CD14-positive monocyte (primary cell): Measurements from ENCODE around the gene ELAVL1. TPM values are rescaled to one million over a fixed set of nuclear protein-coding genes. Genes with fewer than 3 reads are reported as not detected.

ENCODE experiments used
- DNase-seq, 3 donors: peaks; one replicate each; pipeline ENCODE4 v3.0.0-alpha.2; 2011 to 2022
- H2AFZ ChIP-seq: 2 replicates; pipeline ENCODE4 v1.6.0; 2012; ENCODE audit warnings: mild to moderate bottlenecking, low read depth, low read length, inconsistent platforms; ENCODE audit not compliant: insufficient read depth, poor library complexity, severe bottlenecking
- H3K27ac ChIP-seq, 2 donors: 1 replicate in 1 of 2; 2 replicates in 1 of 2; pipeline ENCODE4 v1.5.1; 2012 to 2013; ENCODE audit warnings: low read length in 2 of 2, control low read depth in 1 of 2, inconsistent platforms in 1 of 2, low read depth in 1 of 2, mild to moderate bottlenecking in 1 of 2
- H3K27me3 ChIP-seq, 2 donors: one replicate each; pipeline versions ENCODE4 v1.6.0 to v1.6.1; 2011 to 2013; ENCODE audit warnings: low read length in 2 of 2; ENCODE audit not compliant: control insufficient read depth in 2 of 2, insufficient read depth in 2 of 2
- H3K36me3 ChIP-seq, 2 donors: replicated peaks in 1 of 2; 1 replicate in 1 of 2; 2 replicates in 1 of 2; pipeline versions ENCODE4 v1.5.1 to v1.6.1; 2012 to 2013; ENCODE audit warnings: low read length in 2 of 2, control low read depth in 1 of 2, inconsistent platforms in 1 of 2, mild to moderate bottlenecking in 1 of 2; ENCODE audit not compliant: insufficient read depth in 2 of 2, control insufficient read depth in 1 of 2
- H3K4me1 ChIP-seq, 2 donors: 1 replicate in 1 of 2; 2 replicates in 1 of 2; pipeline versions ENCODE4 v1.5.1 to v1.6.1; 2012 to 2013; ENCODE audit warnings: low read length in 2 of 2, control low read depth in 1 of 2, inconsistent platforms in 1 of 2, mild to moderate bottlenecking in 1 of 2, moderate library complexity in 1 of 2; ENCODE audit not compliant: insufficient read depth in 2 of 2, control insufficient read depth in 1 of 2
- H3K4me2 ChIP-seq: replicated peaks from 2 replicates; pipeline ENCODE3; 2012; ENCODE audit warnings: low read length, moderate library complexity, mild to moderate bottlenecking; ENCODE audit not compliant: poor library complexity, severe bottlenecking; ENCODE audit errors: extremely low read depth
- H3K4me3 ChIP-seq, 3 experiments: fragments of 200-600 bp in 1 of 3; sonication (generic) in 1 of 3; replicated peaks in 1 of 3; 1 replicate in 2 of 3; 2 replicates in 1 of 3; pipeline ENCODE4 v1.5.1; 2011 to 2013; ENCODE audit warnings: low read length in 3 of 3, mild to moderate bottlenecking in 3 of 3, control low read depth in 2 of 3, low read depth in 2 of 3, inconsistent platforms in 1 of 3, moderate library complexity in 1 of 3
- H3K79me2 ChIP-seq: 2 replicates; pipeline ENCODE4 v1.6.0; 2012; ENCODE audit warnings: mild to moderate bottlenecking, control low read depth, inconsistent platforms, low read length, moderate library complexity; ENCODE audit not compliant: insufficient read depth
- H3K9ac ChIP-seq: 2 replicates; pipeline ENCODE4 v1.6.0; 2017; ENCODE audit warnings: low read length, mild to moderate bottlenecking; ENCODE audit not compliant: insufficient read depth, poor library complexity, severe bottlenecking
- H3K9me3 ChIP-seq, 2 donors: replicated peaks in 1 of 2; 1 replicate in 1 of 2; 2 replicates in 1 of 2; pipeline versions ENCODE4 v1.5.1 to v1.6.1; 2012 to 2013; ENCODE audit warnings: low read length in 2 of 2, control low read depth in 1 of 2; ENCODE audit not compliant: control insufficient read depth in 1 of 2, insufficient read depth in 1 of 2
- H4K20me1 ChIP-seq: 2 replicates; pipeline ENCODE4 v1.6.0; 2012; ENCODE audit warnings: mild to moderate bottlenecking, low read length, control low read depth, moderate library complexity; ENCODE audit not compliant: insufficient read depth
- H3K27ac Mint-ChIP-seq, 7 donors: one replicate each; pipeline ENCODE4 v1.8.0; 2020; ENCODE audit warnings: mild to moderate bottlenecking in 7 of 7, mixed read lengths in 7 of 7, moderate library complexity in 6 of 7, inconsistent platforms in 2 of 7
- H3K27me3 Mint-ChIP-seq, 3 donors: one replicate each; pipeline ENCODE4 v1.8.0; 2021 to 2022; ENCODE audit warnings: low read depth in 3 of 3, mild to moderate bottlenecking in 3 of 3, mixed read lengths in 3 of 3, moderate library complexity in 3 of 3, inconsistent platforms in 1 of 3
- H3K36me3 Mint-ChIP-seq, 2 donors: one replicate each; pipeline ENCODE4 v1.8.0; 2020; ENCODE audit warnings: mixed read lengths in 2 of 2, inconsistent platforms in 1 of 2, mild to moderate bottlenecking in 1 of 2
- H3K4me1 Mint-ChIP-seq: one replicate; pipeline ENCODE4 v1.8.0; 2020; ENCODE audit warnings: mild to moderate bottlenecking, mixed read lengths
- H3K4me3 Mint-ChIP-seq, 2 donors: one replicate each; pipeline ENCODE4 v1.8.0; 2020; ENCODE audit warnings: mild to moderate bottlenecking in 2 of 2, mixed read lengths in 2 of 2, moderate library complexity in 1 of 2
- H3K9me3 Mint-ChIP-seq, 7 donors: one replicate each; pipeline ENCODE4 v1.8.0; 2020 to 2022; ENCODE audit warnings: mixed read lengths in 7 of 7, mild to moderate bottlenecking in 6 of 7, moderate library complexity in 6 of 7, inconsistent platforms in 2 of 7
- WGBS: methylation state at CpG from one replicate; pipeline ENCODE4 v1.1.5; 2013; ENCODE audit warnings: missing lambda C conversion rate; ENCODE audit not compliant: insufficient coverage; 5-methylcytosine and 5-hydroxymethylcytosine counted together
- intact Hi-C, 2 donors: fragments of 100-400 bp; cut with micrococcal nuclease; formaldehyde crosslinking; loops; one replicate each; pipeline versions ENCODE4 v1.15.0 to v1.15.1; 2023
- polyA plus RNA-seq, 3 donors: library from polyadenylated mRNA; depleted of rRNA in 1 of 3; unstranded in 2 of 3; stranded (reverse) in 1 of 3; fragments of 300-500 nt in 2 of 3; fragments of >200 nt in 1 of 3; fragmentation: Illumina TruSeq in 2 of 3; gene quantifications; 1 replicate in 2 of 3; 2 replicates in 1 of 3; pipeline ENCODE4 v1.2.3, GENCODE V29; 2012 to 2021
- TF ChIP-seq, protein P1 (sequence below): fragments of 200-600 bp; IDR thresholded peaks from one replicate; pipeline ENCODE4 v1.8.0; 2022; ENCODE audit warnings: antibody characterized with exemption, mild to moderate bottlenecking

ELAVL1 gene
- polyA plus RNA-seq, 3 donors = 25.1 to 31.1 (median 30.7) TPM

DNA sequence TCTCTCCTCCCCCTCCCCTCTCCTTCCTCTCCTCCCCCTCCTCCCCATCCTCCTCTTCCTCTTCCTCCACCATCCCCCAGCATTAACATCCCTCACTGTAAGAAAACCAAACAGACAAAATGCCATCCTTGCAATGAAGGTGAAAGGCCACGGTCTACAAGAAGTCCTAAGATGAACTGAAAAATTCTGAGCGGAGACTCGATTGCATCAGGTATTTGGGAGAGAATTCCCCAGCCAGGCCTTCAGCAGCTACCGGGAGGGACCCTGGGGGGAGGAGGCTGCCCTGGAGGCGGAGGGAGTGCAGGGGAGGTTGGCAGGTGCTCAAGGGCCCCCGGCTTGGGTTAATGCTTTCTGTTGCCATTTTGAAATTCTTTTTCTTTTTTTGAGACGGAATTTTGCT, 51.9 kb downstream of the ELAVL1 start:
- Histone ChIP-seq H3K4me2 (no peak overlapping the region), H3K4me3 (no peak overlapping the region), H3K9me3 (no peaks in the 10 kb centered on the region), H3K27ac (no peak overlapping the region), H4K20me1 (no peaks in the 10 kb centered on the region), H3K4me1 (peaks cover 4 to 15% of the 10 kb centered on the region in 2 donors), H3K36me3 (peaks cover 0 to 10% of the 10 kb centered on the region in 2 donors), H3K79me2 (no peaks in the 10 kb centered on the region), H2AFZ (no peak overlapping the region), H3K27me3 (no peaks in the 10 kb centered on the region), H3K9ac (no peak overlapping the region)
- peaks cover 13% of the 10 kb centered on the region for H3K4me1 Mint-ChIP-seq
- H3K9me3 Mint-ChIP-seq = peaks cover 0 to 3% (median 0%) of the 10 kb centered on the region in 7 donors
- TF ChIP-seq, protein P1, sequence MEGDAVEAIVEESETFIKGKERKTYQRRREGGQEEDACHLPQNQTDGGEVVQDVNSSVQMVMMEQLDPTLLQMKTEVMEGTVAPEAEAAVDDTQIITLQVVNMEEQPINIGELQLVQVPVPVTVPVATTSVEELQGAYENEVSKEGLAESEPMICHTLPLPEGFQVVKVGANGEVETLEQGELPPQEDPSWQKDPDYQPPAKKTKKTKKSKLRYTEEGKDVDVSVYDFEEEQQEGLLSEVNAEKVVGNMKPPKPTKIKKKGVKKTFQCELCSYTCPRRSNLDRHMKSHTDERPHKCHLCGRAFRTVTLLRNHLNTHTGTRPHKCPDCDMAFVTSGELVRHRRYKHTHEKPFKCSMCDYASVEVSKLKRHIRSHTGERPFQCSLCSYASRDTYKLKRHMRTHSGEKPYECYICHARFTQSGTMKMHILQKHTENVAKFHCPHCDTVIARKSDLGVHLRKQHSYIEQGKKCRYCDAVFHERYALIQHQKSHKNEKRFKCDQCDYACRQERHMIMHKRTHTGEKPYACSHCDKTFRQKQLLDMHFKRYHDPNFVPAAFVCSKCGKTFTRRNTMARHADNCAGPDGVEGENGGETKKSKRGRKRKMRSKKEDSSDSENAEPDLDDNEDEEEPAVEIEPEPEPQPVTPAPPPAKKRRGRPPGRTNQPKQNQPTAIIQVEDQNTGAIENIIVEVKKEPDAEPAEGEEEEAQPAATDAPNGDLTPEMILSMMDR = no peak
- H3K36me3 Mint-ChIP-seq = peaks cover 6 to 15% of the 10 kb centered on the region in 2 donors
- H3K27ac Mint-ChIP-seq = no peak overlapping the region
- H3K4me3 Mint-ChIP-seq = no peak overlapping the region
- 81% methylated on average over 7 of the region's 7 CpGs for WGBS
- no peak for DNase-seq
- H3K27me3 Mint-ChIP-seq = peaks cover 0 to 1% (median 1%) of the 10 kb centered on the region in 3 donors
- intact Hi-C loops = no loop called here

DNA sequence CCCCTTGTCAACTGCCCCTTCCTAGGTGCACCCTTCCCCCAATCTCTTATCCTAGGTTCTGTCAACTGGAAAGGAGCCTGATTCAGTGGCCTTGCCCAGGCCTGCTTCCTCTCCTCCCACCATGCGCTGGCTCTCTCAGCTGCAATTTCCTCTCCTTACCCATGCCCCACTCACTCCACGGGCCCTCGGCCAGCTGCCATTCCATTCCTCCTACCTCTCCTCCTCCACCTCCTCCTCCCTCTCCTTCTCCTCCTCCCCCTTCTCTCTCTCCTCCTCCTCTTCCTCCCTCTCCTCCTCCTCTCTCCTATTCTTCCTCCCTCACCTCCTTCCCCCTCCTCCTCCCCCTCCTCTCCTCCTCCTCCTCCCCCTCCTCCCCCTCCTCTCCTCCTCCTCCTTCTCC, 52.4 kb downstream of the ELAVL1 start:
- intact Hi-C loops = no loop called here
- H3K79me2 ChIP-seq = no peaks in the 10 kb centered on the region
- Mint-ChIP-seq H3K9me3 (peaks cover 0 to 3% (median 0%) of the 10 kb centered on the region in 7 donors), H3K27me3 (peaks cover 0 to 1% (median 1%) of the 10 kb centered on the region in 3 donors), H3K4me1 (peaks cover 13% of the 10 kb centered on the region), H3K4me3 (no peak overlapping the region), H3K36me3 (peaks cover 3 to 10% of the 10 kb centered on the region in 2 donors), H3K27ac (no peak overlapping the region)
- DNase-seq = no peak
- H3K4me2 ChIP-seq = no peak overlapping the region
- TF ChIP-seq, protein P1 = no peak
- no peak overlapping the region for H3K9ac ChIP-seq
- no peak overlapping the region for H3K4me3 ChIP-seq
- no peak overlapping the region for H3K27ac ChIP-seq
- no peaks in the 10 kb centered on the region for H3K9me3 ChIP-seq
- peaks cover 0 to 5% of the 10 kb centered on the region in 2 donors for H3K36me3 ChIP-seq
- no peaks in the 10 kb centered on the region for H4K20me1 ChIP-seq
- WGBS = 0% methylated on average over 1 of the region's 3 CpGs
- H3K4me1 ChIP-seq = peaks cover 4 to 15% of the 10 kb centered on the region in 2 donors
- no peak overlapping the region for H2AFZ ChIP-seq
- no peaks in the 10 kb centered on the region for H3K27me3 ChIP-seq
